ENCODE results near the gene EPB41L3. TPM values are rescaled to one million over a fixed set of nuclear protein-coding genes. Genes with fewer than 3 reads are reported as not detected.

The EPB41L3 gene
- polyA plus RNA-seq, 1 donor (not counting 4 experiments of a cell fraction or from before 2014, with no cell fraction given), result 0.39 TPM

GRCh38 chr18:5414546-5414945, 129.3 kb downstream of the EPB41L3 start:
- Histone ChIP-seq H4K20me1 (ENCODE audit: control insufficient read depth, extremely low read depth, insufficient read depth, low read length) (no peaks in the 10 kb centered on the region), H3K4me2 (ENCODE audit: control insufficient read depth, extremely low read depth, insufficient read depth, low read depth, low read length) (no peak overlapping the region), H3K36me3 (ENCODE audit: control insufficient read depth in 2 of 2, extremely low read depth in 1 of 2, insufficient read depth in 2 of 2, low read length in 2 of 2) (no peaks in the 10 kb centered on the region), H3K9me1 (ENCODE audit: control insufficient read depth, extremely low read depth, insufficient read depth, low read length) (no peaks in the 10 kb centered on the region), H3K4me3 (ENCODE audit: control insufficient read depth in 2 of 3, extremely low read depth in 1 of 3, insufficient read depth in 2 of 3, low read depth in 1 of 3, low read length in 3 of 3) (no peak overlapping the region), H3K4me1 (ENCODE audit: control insufficient read depth, extremely low read depth, insufficient read depth, low read length) (no peaks in the 10 kb centered on the region), H3K27ac (ENCODE audit: control insufficient read depth, insufficient read depth, low read length) (no peak overlapping the region), H3K27me3 (ENCODE audit: control insufficient read depth, extremely low read depth, insufficient read depth, low read length) (no peaks in the 10 kb centered on the region), H3K9ac (ENCODE audit: control insufficient read depth, extremely low read depth, insufficient read depth, low read length) (no peak overlapping the region), H3K9me3 (ENCODE audit: control insufficient read depth, low read depth, low read length) (no peaks in the 10 kb centered on the region), H3K79me2 (ENCODE audit: control insufficient read depth, insufficient read depth, low read length) (no peaks in the 10 kb centered on the region), H2AFZ (ENCODE audit: control insufficient read depth, low read length) (no peak overlapping the region)
- dilution Hi-C loops (cut with MboI; ENCODE audit: extremely low pct_ligation_motif_present, low sequenced_read_pairs), result no loop called here
- TF ChIP-seq EZH2 (IDR thresholded peaks at IDR 0.05; ENCODE audit: low read length) (no peak), CTCF (optimal IDR thresholded peaks at IDR 0.05 in 1 of 3, IDR thresholded peaks at IDR 0.05 in 1 of 3, conservative IDR thresholded peaks at IDR 0.05 in 1 of 3; ENCODE audit: extremely low read depth in 1 of 3, insufficient read depth in 2 of 3, low read length in 3 of 3) (no peak)
- DNase-seq (ENCODE audit: low read depth, low spot score) (no peak), FAIRE-seq (no peak)

GRCh38 chr18:5413447-5413846, 130.3 kb downstream of the EPB41L3 start:
- H3K79me2 ChIP-seq (ENCODE audit: control insufficient read depth, insufficient read depth, low read length), result no peaks in the 10 kb centered on the region
- dilution Hi-C loops (cut with MboI; ENCODE audit: extremely low pct_ligation_motif_present, low sequenced_read_pairs), result no loop called here
- no peak overlapping the region for H3K9ac ChIP-seq (ENCODE audit: control insufficient read depth, extremely low read depth, insufficient read depth, low read length)
- no peak overlapping the region for H3K4me2 ChIP-seq (ENCODE audit: control insufficient read depth, extremely low read depth, insufficient read depth, low read depth, low read length)
- no peak overlapping the region for H3K27ac ChIP-seq (ENCODE audit: control insufficient read depth, insufficient read depth, low read length)
- H3K4me1 ChIP-seq (ENCODE audit: control insufficient read depth, extremely low read depth, insufficient read depth, low read length), result no peaks in the 10 kb centered on the region
- TF ChIP-seq EZH2 (IDR thresholded peaks at IDR 0.05; ENCODE audit: low read length), result no peak
- no peak for TF ChIP-seq CTCF (optimal IDR thresholded peaks at IDR 0.05 in 1 of 3, IDR thresholded peaks at IDR 0.05 in 1 of 3, conservative IDR thresholded peaks at IDR 0.05 in 1 of 3; ENCODE audit: extremely low read depth in 1 of 3, insufficient read depth in 2 of 3, low read length in 3 of 3)
- no peaks in the 10 kb centered on the region for H3K9me3 ChIP-seq (ENCODE audit: control insufficient read depth, low read depth, low read length)
- H3K9me1 ChIP-seq (ENCODE audit: control insufficient read depth, extremely low read depth, insufficient read depth, low read length), result no peaks in the 10 kb centered on the region
- H3K36me3 ChIP-seq (ENCODE audit: control insufficient read depth in 2 of 2, extremely low read depth in 1 of 2, insufficient read depth in 2 of 2, low read length in 2 of 2), result no peaks in the 10 kb centered on the region
- H3K27me3 ChIP-seq (ENCODE audit: control insufficient read depth, extremely low read depth, insufficient read depth, low read length), result no peaks in the 10 kb centered on the region
- H2AFZ ChIP-seq (ENCODE audit: control insufficient read depth, low read length), result no peak overlapping the region
- DNase-seq (ENCODE audit: low read depth, low spot score) (no peak), FAIRE-seq (no peak)
- H3K4me3 ChIP-seq (ENCODE audit: control insufficient read depth in 2 of 3, extremely low read depth in 1 of 3, insufficient read depth in 2 of 3, low read depth in 1 of 3, low read length in 3 of 3), result no peak overlapping the region
- H4K20me1 ChIP-seq (ENCODE audit: control insufficient read depth, extremely low read depth, insufficient read depth, low read length), result no peaks in the 10 kb centered on the region

Measured in keratinocyte (primary cell).